IMR-90 (cell line): ENCODE measurements around the gene COL27A1. TPM values are rescaled to one million over a fixed set of nuclear protein-coding genes. Genes with fewer than 3 reads are reported as not detected.

Experiments used
- ATAC-seq: fragments of 200-7000 bp; cut with Tn5 transposase; 2 replicates; pipeline ENCODE4 v1.9.1; 2020; ENCODE audit warnings: low read depth, mild to moderate bottlenecking, moderate library complexity
- BruUV-seq: library from RNA; stranded (reverse); fragments of 400-500 nt; replicated peaks from 2 replicates; lab custom pipeline; 2021; lab: Mats Ljungman, UMichigan
- CTCF ChIA-PET: fragments of 300-600 bp; formaldehyde crosslinking; extraction: SDS; loops from one replicate; lab custom pipeline; 2021; ENCODE audit warnings: antibody characterized with exemption; lab: Yijun Ruan, JAX
- POLR2A ChIA-PET: fragments of 300-600 bp; sonication (Branson Sonifier 250); formaldehyde crosslinking; loops from one replicate; lab custom pipeline; 2022; ENCODE audit warnings: antibody characterized with exemption; ENCODE audit not compliant: unreplicated experiment; lab: Charles Lee
- DNase-seq: peaks from one replicate; pipeline ENCODE4 v3.0.0; 2013
- H2AFZ ChIP-seq: replicated peaks from 2 replicates; pipeline ENCODE3; 2013; ENCODE audit warnings: low read length, mild to moderate bottlenecking; ENCODE audit not compliant: poor library complexity
- H2AK5ac ChIP-seq: 2 replicates; pipeline ENCODE4 v1.6.1; 2013; ENCODE audit warnings: low read depth, low read length, inconsistent platforms
- H2AK9ac ChIP-seq: replicated peaks from 2 replicates; pipeline ENCODE3; 2013; ENCODE audit warnings: mild to moderate bottlenecking, low read depth, low read length, moderate library complexity; ENCODE audit not compliant: poor library complexity
- H2BK120ac ChIP-seq: 2 replicates; pipeline ENCODE4 v1.6.1; 2013; ENCODE audit warnings: low read depth, low read length, inconsistent platforms
- H2BK15ac ChIP-seq: 3 replicates; pipeline ENCODE4 v1.6.1; 2013; ENCODE audit warnings: low read depth, low read length, inconsistent platforms
- H2BK20ac ChIP-seq: 2 replicates; pipeline ENCODE4 v1.6.1; 2013; ENCODE audit warnings: low read depth, mild to moderate bottlenecking, inconsistent platforms, low read length, moderate library complexity
- H2BK5ac ChIP-seq: 2 replicates; pipeline ENCODE4 v1.6.1; 2013; ENCODE audit warnings: mild to moderate bottlenecking, low read depth, low read length, inconsistent platforms; ENCODE audit not compliant: poor library complexity, severe bottlenecking
- H3K14ac ChIP-seq: replicated peaks from 2 replicates; pipeline ENCODE4 v1.6.1; 2013; ENCODE audit warnings: low read depth, low read length, inconsistent platforms
- H3K18ac ChIP-seq: 2 replicates; pipeline ENCODE4 v1.6.1; 2013; ENCODE audit warnings: low read depth, low read length, control low read depth
- H3K23ac ChIP-seq: 2 replicates; pipeline ENCODE4 v1.6.1; 2013; ENCODE audit warnings: low read depth, low read length, inconsistent platforms
- H3K27ac ChIP-seq: 2 replicates; pipeline ENCODE4 v1.5.1; 2013; ENCODE audit warnings: mild to moderate bottlenecking, control low read depth, low read length; ENCODE audit not compliant: insufficient read depth
- H3K27me3 ChIP-seq: 2 replicates; pipeline ENCODE4 v1.6.1; 2013; ENCODE audit warnings: low read length; ENCODE audit not compliant: control insufficient read depth, insufficient read depth
- H3K36me3 ChIP-seq: 2 replicates; pipeline ENCODE4 v1.6.1; 2013; ENCODE audit warnings: low read length, mixed read lengths; ENCODE audit not compliant: control insufficient read depth, insufficient read depth
- H3K4ac ChIP-seq: 2 replicates; pipeline ENCODE4 v1.6.1; 2013; ENCODE audit warnings: low read depth, low read length, inconsistent platforms
- H3K4me1 ChIP-seq: 2 replicates; pipeline ENCODE4 v1.6.1; 2013; ENCODE audit warnings: low read length, mixed read lengths; ENCODE audit not compliant: control insufficient read depth, insufficient read depth
- H3K4me2 ChIP-seq: 2 replicates; pipeline ENCODE4 v1.6.1; 2013; ENCODE audit warnings: low read depth, mild to moderate bottlenecking, control low read depth, low read length, moderate library complexity
- H3K4me3 ChIP-seq: 2 replicates; pipeline ENCODE4 v1.5.1; 2013; ENCODE audit warnings: low read depth, mild to moderate bottlenecking, control low read depth, low read length, moderate library complexity; ENCODE audit not compliant: insufficient read depth
- H3K56ac ChIP-seq: 2 replicates; pipeline ENCODE4 v1.6.1; 2013; ENCODE audit warnings: low read length, inconsistent platforms; ENCODE audit not compliant: insufficient read depth; ENCODE audit errors: extremely low read depth
- H3K79me1 ChIP-seq, 2 experiments: 2 replicates each; pipeline ENCODE4 v1.6.1; 2013; ENCODE audit warnings: low read length in 2 of 2, inconsistent platforms in 1 of 2, low read depth in 1 of 2
- H3K9ac ChIP-seq: 2 replicates; pipeline ENCODE4 v1.6.1; 2013; ENCODE audit warnings: low read depth, low read length, control low read depth
- H3K9me1 ChIP-seq: 2 replicates; pipeline ENCODE4 v1.6.1; 2013; ENCODE audit warnings: low read length, inconsistent platforms; ENCODE audit not compliant: insufficient read depth
- H3K9me3 ChIP-seq: 2 replicates; pipeline ENCODE4 v1.6.1; 2013; ENCODE audit warnings: low read length; ENCODE audit not compliant: control insufficient read depth, insufficient read depth
- H4K20me1 ChIP-seq: 2 replicates; pipeline ENCODE4 v1.6.1; 2013; ENCODE audit warnings: low read length, inconsistent platforms; ENCODE audit not compliant: insufficient read depth
- H4K5ac ChIP-seq: 2 replicates; pipeline ENCODE4 v1.6.1; 2013; ENCODE audit warnings: mild to moderate bottlenecking, low read depth, low read length, control low read depth
- H4K8ac ChIP-seq, 2 experiments: 2 replicates each; pipeline ENCODE4 v1.6.1; 2013; ENCODE audit warnings: low read depth in 2 of 2, low read length in 2 of 2, control low read depth in 1 of 2, inconsistent platforms in 1 of 2
- H4K91ac ChIP-seq: 2 replicates; pipeline ENCODE4 v1.6.1; 2013; ENCODE audit warnings: low read depth, low read length, inconsistent platforms; ENCODE audit not compliant: insufficient read depth
- BHLHE40 ChIP-seq: fragments of 150-350 bp; IDR thresholded peaks from 2 replicates; pipeline ENCODE4 v1.6.1; 2016; ENCODE audit warnings: mild to moderate bottlenecking, low read depth, low read length
- CEBPB ChIP-seq: IDR thresholded peaks from 2 replicates; pipeline ENCODE4 v1.6.1; 2012; ENCODE audit warnings: low read depth, low read length, improper control_type of control experiment
- CHD1 ChIP-seq: IDR thresholded peaks from 2 replicates; pipeline ENCODE4 v1.6.1; 2012; ENCODE audit warnings: low read depth, low read length, improper control_type of control experiment
- CTCF ChIP-seq: conservative IDR thresholded peaks from 2 replicates; pipeline ENCODE4 v1.5.1; 2012; ENCODE audit warnings: mild to moderate bottlenecking, low read depth, low read length, improper control_type of control experiment
- ELK1 ChIP-seq: fragments of 150-350 bp; IDR thresholded peaks from 2 replicates; pipeline ENCODE4 v1.6.1; 2016; ENCODE audit warnings: low read depth, mild to moderate bottlenecking, low read length, moderate library complexity, borderline replicate concordance
- MAFK ChIP-seq: IDR thresholded peaks from 2 replicates; pipeline ENCODE4 v1.6.1; 2012; ENCODE audit warnings: low read depth, low read length, improper control_type of control experiment
- MAZ ChIP-seq: IDR thresholded peaks from 2 replicates; pipeline ENCODE4 v1.6.1; 2012; ENCODE audit warnings: low read depth, mild to moderate bottlenecking, low read length, improper control_type of control experiment, moderate library complexity, borderline replicate concordance
- NFE2L2 ChIP-seq: fragments of 150-350 bp; IDR thresholded peaks from 2 replicates; pipeline ENCODE4 v1.6.1; 2016; ENCODE audit warnings: low read depth, mild to moderate bottlenecking, low read length
- RAD21 ChIP-seq: IDR thresholded peaks from 2 replicates; pipeline ENCODE4 v1.6.1; 2012; ENCODE audit warnings: low read length, improper control_type of control experiment
- RCOR1 ChIP-seq: IDR thresholded peaks from 2 replicates; pipeline ENCODE4 v1.6.1; 2012; ENCODE audit warnings: mild to moderate bottlenecking, low read length, improper control_type of control experiment; ENCODE audit not compliant: insufficient replicate concordance
- RFX5 ChIP-seq: IDR thresholded peaks from 2 replicates; pipeline ENCODE4 v1.8.0; 2012; ENCODE audit warnings: low read depth, mild to moderate bottlenecking, low read length, moderate library complexity
- SMC3 ChIP-seq: fragments of 150-350 bp; IDR thresholded peaks from 2 replicates; pipeline ENCODE4 v1.6.1; 2016; ENCODE audit warnings: low read depth, mild to moderate bottlenecking, antibody characterized with exemption, low read length, moderate library complexity
- USF2 ChIP-seq: fragments of 150-350 bp; IDR thresholded peaks from 2 replicates; pipeline ENCODE4 v1.6.1; 2017; ENCODE audit warnings: mild to moderate bottlenecking, antibody characterized with exemption, low read length, low read depth
- WGBS, 2 experiments: methylation state at CpG; one replicate each; pipeline versions ENCODE4 v1.1.5 to v1.1.7; 2013; ENCODE audit warnings: missing lambda C conversion rate in 2 of 2; ENCODE audit not compliant: insufficient read length in 1 of 2; ENCODE audit errors: extremely low coverage in 2 of 2; 5-methylcytosine and 5-hydroxymethylcytosine counted together
- dilution Hi-C: fragments of 300-500 bp; cut with HindIII; formaldehyde crosslinking; loops from one replicate; pipeline ENCODE4 v1.14.3; 2018; ENCODE audit warnings: low sequenced_read_pairs; ENCODE audit not compliant: unreplicated experiment
- in situ Hi-C: fragments of 300-500 bp; cut with MboI; formaldehyde crosslinking; loops from 3 replicates; pipeline ENCODE4 v1.14.3; 2019; ENCODE audit warnings: low sequenced_read_pairs, inconsistent platforms, mixed read lengths
- intact Hi-C: fragments of 100-400 bp; cut with micrococcal nuclease; formaldehyde crosslinking; loops from 2 replicates; pipeline ENCODE4 v1.10.0; 2022
- polyA plus RNA-seq, 3 experiments: library from polyadenylated mRNA; depleted of rRNA; stranded (reverse); fragments of >200 nt; gene quantifications; 2 replicates each; pipeline ENCODE4 v1.2.3, GENCODE V29; 2012; ENCODE audit warnings: low replicate concordance in 1 of 3
- total RNA-seq: library from RNA; depleted of rRNA; stranded (reverse); fragments of >200 nt; gene quantifications from 2 replicates; pipeline ENCODE4 v1.2.3, GENCODE V29; 2012

The COL27A1 gene
- total and polyA plus RNA-seq, 2 of the 4 experiments (the other 2 are of a cell fraction): 3.2 to 18.3 TPM

GRCh38 chr9:114355821-114356220 lies 200.5 kb downstream of the COL27A1 start:
- DNase-seq: no peak
- H2BK120ac ChIP-seq: no peak overlapping the region
- no peak overlapping the region for H3K14ac ChIP-seq
- no peak for ATAC-seq
- no peak overlapping the region for H3K23ac ChIP-seq
- peaks cover 56% of the 10 kb centered on the region for H3K36me3 ChIP-seq
- no peaks in the 10 kb centered on the region for H3K27me3 ChIP-seq
- no peaks in the 10 kb centered on the region for H3K9me3 ChIP-seq
- intact Hi-C loops (no loop called here), in situ Hi-C loops (no loop called here), dilution Hi-C loops (no loop called here)
- H2BK5ac ChIP-seq: no peak overlapping the region
- no peak overlapping the region for H2AK9ac ChIP-seq
- H3K4ac ChIP-seq: no peak overlapping the region
- BruUV-seq: no TSS peak
- no peak overlapping the region for H3K9ac ChIP-seq
- no peak overlapping the region for H3K27ac ChIP-seq
- TF ChIP-seq RAD21 (no peak), CEBPB (no peak), RFX5 (no peak), BHLHE40 (no peak), MAZ (no peak), CHD1 (no peak), NFE2L2 (no peak), SMC3 (no peak), USF2 (no peak), CTCF (no peak), ELK1 (no peak), MAFK (no peak), RCOR1 (no peak)
- CTCF ChIA-PET: no interaction called here
- H3K4me2 ChIP-seq: no peak overlapping the region
- H3K4me3 ChIP-seq: no peak overlapping the region
- H2AK5ac ChIP-seq: no peak overlapping the region
- no peak overlapping the region for H2AFZ ChIP-seq
- no peaks in the 10 kb centered on the region for H3K9me1 ChIP-seq
- H4K8ac ChIP-seq: no peak overlapping the region
- peaks cover 2% of the 10 kb centered on the region; the same call in 1 of the 2 replicates for H3K4me1 ChIP-seq
- H2BK15ac ChIP-seq: no peak overlapping the region
- no CpG with 5 or more reads among the region's 6 CpGs for WGBS, 2 experiments
- H4K91ac ChIP-seq: no peak overlapping the region
- H4K5ac ChIP-seq: no peak overlapping the region
- no peak overlapping the region for H2BK20ac ChIP-seq
- no peak overlapping the region for H3K18ac ChIP-seq
- H3K56ac ChIP-seq: no peak overlapping the region
- H3K79me1 ChIP-seq: no peaks in the 10 kb centered on the region; a peak in 1 of 4 replicates
- POLR2A ChIA-PET: no interaction called here
- no peaks in the 10 kb centered on the region for H4K20me1 ChIP-seq
